ENCODE data around the gene ZNF774. TPM values are rescaled to one million over a fixed set of nuclear protein-coding genes. Genes with fewer than 3 reads are reported as not detected.

ZNF774 gene
- total and polyA plus RNA-seq, 9 donors, result 0.83 to 4.3 (median 2.4) TPM

DNA sequence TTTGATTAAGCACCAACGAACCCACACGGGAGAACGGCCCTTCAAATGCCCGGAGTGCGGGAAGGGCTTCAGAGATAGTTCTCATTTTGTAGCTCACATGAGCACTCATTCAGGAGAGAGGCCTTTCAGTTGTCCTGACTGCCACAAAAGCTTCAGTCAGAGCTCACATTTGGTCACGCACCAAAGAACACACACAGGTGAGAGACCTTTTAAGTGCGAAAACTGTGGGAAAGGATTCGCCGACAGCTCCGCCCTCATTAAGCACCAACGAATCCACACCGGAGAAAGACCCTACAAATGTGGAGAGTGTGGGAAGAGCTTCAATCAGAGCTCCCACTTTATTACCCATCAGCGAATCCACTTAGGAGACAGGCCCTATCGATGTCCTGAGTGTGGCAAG lies 8.7 kb downstream of the ZNF774 start:
- Histone ChIP-seq H3K9me3 (no peaks in the 10 kb centered on the region), H3K4me3 (no peak overlapping the region), H3K27ac (no peak overlapping the region), H3K4me1 (ENCODE audit: insufficient read depth) (peaks cover 1% of the 10 kb centered on the region), H3K27me3 (no peaks in the 10 kb centered on the region), H3K36me3 (no peaks in the 10 kb centered on the region)
- intact Hi-C loops (cut with DNase I), result no loop called here
- DNase-seq, result no peak
- WGBS, 3 donors, result 87 to 90% (median 89%) methylated on average over 14 of the region's 14 CpGs
- TF ChIP-seq, protein P1, sequence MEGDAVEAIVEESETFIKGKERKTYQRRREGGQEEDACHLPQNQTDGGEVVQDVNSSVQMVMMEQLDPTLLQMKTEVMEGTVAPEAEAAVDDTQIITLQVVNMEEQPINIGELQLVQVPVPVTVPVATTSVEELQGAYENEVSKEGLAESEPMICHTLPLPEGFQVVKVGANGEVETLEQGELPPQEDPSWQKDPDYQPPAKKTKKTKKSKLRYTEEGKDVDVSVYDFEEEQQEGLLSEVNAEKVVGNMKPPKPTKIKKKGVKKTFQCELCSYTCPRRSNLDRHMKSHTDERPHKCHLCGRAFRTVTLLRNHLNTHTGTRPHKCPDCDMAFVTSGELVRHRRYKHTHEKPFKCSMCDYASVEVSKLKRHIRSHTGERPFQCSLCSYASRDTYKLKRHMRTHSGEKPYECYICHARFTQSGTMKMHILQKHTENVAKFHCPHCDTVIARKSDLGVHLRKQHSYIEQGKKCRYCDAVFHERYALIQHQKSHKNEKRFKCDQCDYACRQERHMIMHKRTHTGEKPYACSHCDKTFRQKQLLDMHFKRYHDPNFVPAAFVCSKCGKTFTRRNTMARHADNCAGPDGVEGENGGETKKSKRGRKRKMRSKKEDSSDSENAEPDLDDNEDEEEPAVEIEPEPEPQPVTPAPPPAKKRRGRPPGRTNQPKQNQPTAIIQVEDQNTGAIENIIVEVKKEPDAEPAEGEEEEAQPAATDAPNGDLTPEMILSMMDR (IDR thresholded peaks at IDR 0.05), result no peak
- no peak for TF ChIP-seq EP300 (IDR thresholded peaks at IDR 0.05)
- no peak for TF ChIP-seq POLR2A (IDR thresholded peaks at IDR 0.05)

GRCh38 chr15:90362936-90363212 lies 10.8 kb downstream of the ZNF774 start:
- Histone ChIP-seq H3K27me3 (no peaks in the 10 kb centered on the region), H3K4me1 (ENCODE audit: insufficient read depth) (peaks cover 6% of the 10 kb centered on the region), H3K4me3 (no peak overlapping the region), H3K9me3 (no peaks in the 10 kb centered on the region), H3K36me3 (no peaks in the 10 kb centered on the region), H3K27ac (no peak overlapping the region)
- intact Hi-C loops (cut with DNase I), result no loop called here
- peak in 1 of 5 donors; percentile 41 for DNase-seq
- 10 to 14% (median 13%) methylated on average over 2 of the region's 2 CpGs for WGBS, 3 donors
- TF ChIP-seq POLR2A (IDR thresholded peaks at IDR 0.05) (no peak), EP300 (IDR thresholded peaks at IDR 0.05) (no peak)
- TF ChIP-seq, protein P1 (IDR thresholded peaks at IDR 0.05), result no peak

DNA sequence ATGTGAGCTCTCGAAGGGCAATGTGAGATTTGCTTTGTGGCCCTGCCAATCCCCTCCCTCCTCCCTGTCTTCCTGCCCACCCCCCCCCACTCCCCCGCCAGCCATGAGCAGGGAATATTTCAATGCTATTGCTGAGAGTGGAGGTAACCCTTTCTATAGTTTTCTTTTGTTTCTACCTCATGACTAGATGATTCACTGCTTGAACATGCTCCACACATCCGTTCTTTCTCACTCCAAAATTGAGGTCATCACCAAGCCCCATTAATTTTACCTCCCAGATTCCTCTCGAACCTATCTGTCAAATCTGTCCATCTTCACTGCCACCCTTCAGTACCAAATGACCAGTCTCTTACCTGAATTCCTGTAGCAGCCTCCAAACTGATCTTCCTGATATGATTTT lies 12.2 kb downstream of the ZNF774 start:
- DNase-seq, result no peak
- peaks cover 6% of the 10 kb centered on the region for H3K4me1 ChIP-seq (ENCODE audit: insufficient read depth)
- intact Hi-C loops (cut with DNase I), result no loop called here
- H3K27me3 ChIP-seq, result no peaks in the 10 kb centered on the region
- no peak overlapping the region for H3K27ac ChIP-seq
- H3K36me3 ChIP-seq, result no peaks in the 10 kb centered on the region
- H3K4me3 ChIP-seq, result no peak overlapping the region
- TF ChIP-seq POLR2A (IDR thresholded peaks at IDR 0.05), result no peak
- no peak for TF ChIP-seq EP300 (IDR thresholded peaks at IDR 0.05)
- TF ChIP-seq, protein P1 (IDR thresholded peaks at IDR 0.05), result no peak
- H3K9me3 ChIP-seq, result no peaks in the 10 kb centered on the region
- WGBS, 3 donors, result 63 to 71% (median 67%) methylated on average over 4 of the region's 4 CpGs

DNA sequence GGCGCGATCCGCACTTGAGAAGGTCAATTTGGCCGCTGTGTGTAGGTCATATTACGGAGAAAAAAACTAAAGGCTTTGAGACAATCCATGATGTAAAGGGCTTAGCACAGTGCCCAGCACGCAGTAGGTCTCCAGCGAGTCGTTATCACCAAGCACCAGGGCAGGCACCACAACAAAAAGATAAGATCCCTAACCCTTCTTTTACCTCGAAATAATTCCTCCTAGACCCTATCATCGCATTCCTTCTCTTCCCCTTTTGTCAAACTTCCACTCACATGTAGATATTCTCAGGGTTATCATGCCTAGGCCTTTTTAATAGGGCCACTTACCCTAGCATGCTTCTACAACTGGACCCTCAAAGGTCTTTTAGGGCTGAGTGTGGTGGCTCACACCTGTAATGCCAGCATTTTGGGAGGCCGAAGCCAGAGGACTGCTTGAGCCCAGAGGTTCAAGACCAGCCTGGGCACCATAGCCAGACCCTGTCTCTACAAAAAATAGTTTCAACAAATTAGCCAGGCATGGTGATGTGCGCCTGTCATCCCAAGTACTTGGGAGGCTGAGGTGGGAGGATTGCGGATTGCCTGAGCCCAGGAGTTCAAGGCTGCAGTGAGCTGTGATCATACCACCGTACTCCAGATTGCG lies 13.5 kb downstream of the ZNF774 start:
- H3K4me3 ChIP-seq, result no peak overlapping the region
- DNase-seq, result no peak
- H3K27me3 ChIP-seq, result no peaks in the 10 kb centered on the region
- 89 to 96% (median 91%) methylated on average over 15 of the region's 15 CpGs for WGBS, 3 donors
- peaks cover 6% of the 10 kb centered on the region for H3K4me1 ChIP-seq (ENCODE audit: insufficient read depth)
- H3K36me3 ChIP-seq, result no peaks in the 10 kb centered on the region
- no peaks in the 10 kb centered on the region for H3K9me3 ChIP-seq
- intact Hi-C loops (cut with DNase I), result no loop called here
- no peak overlapping the region for H3K27ac ChIP-seq
- no peak for TF ChIP-seq POLR2A (IDR thresholded peaks at IDR 0.05)
- TF ChIP-seq, protein P1 (IDR thresholded peaks at IDR 0.05), result no peak
- TF ChIP-seq EP300 (IDR thresholded peaks at IDR 0.05), result no peak

All from ovary (tissue), 9 donors.